GM12892 (cell line): Measurements from ENCODE around the gene CACNG5.

Experiments
- POLR2A ChIP-seq: IDR thresholded peaks from 2 replicates; pipeline ENCODE4 v1.6.1; 2011; ENCODE audit warnings: low read depth, low read length, control low read depth
- POLR2AphosphoS5 ChIP-seq: IDR thresholded peaks from 2 replicates; pipeline ENCODE4 v1.6.1; 2011; ENCODE audit warnings: low read depth, low read length, control low read depth

- TF ChIP-seq POLR2A (no peak), POLR2AphosphoS5 (no peak)
These were observed 1.4 kb downstream of the CACNG5 start for GRCh38 chr17:66836063-66837005.
